Ovary (tissue), 10 donors: ENCODE results near the gene ARHGAP21. TPM values are rescaled to one million over a fixed set of nuclear protein-coding genes. Genes with fewer than 3 reads are reported as not detected.
"Not testable (repeated sequence)": the region's sequence is repeated elsewhere in the genome, so short reads cannot be mapped to it uniquely, and the experiment has no call there.

Source experiments
- DNase-seq, 5 donors: peaks; one replicate each; pipeline ENCODE4 v3.0.0-alpha.2; 2019 to 2020
- H3K27ac ChIP-seq, 2 donors: fragments of 200-600 bp; one replicate each; pipeline versions ENCODE4 v1.5.1 to v1.8.0; 2019 to 2022
- H3K27me3 ChIP-seq: fragments of 200-600 bp; one replicate; pipeline ENCODE4 v1.8.0; 2022
- H3K36me3 ChIP-seq: fragments of 200-600 bp; sonication (generic); one replicate; pipeline ENCODE4 v1.5.1; 2019
- H3K4me1 ChIP-seq: one replicate; pipeline ENCODE4 v1.8.1; 2013; ENCODE audit warnings: mild to moderate bottlenecking, moderate library complexity; ENCODE audit not compliant: insufficient read depth
- H3K4me3 ChIP-seq: fragments of 200-600 bp; sonication (generic); one replicate; pipeline ENCODE4 v1.5.1; 2017
- H3K9me3 ChIP-seq, 2 donors: fragments of 200-600 bp in 1 of 2; sonication (generic) in 1 of 2; one replicate each; pipeline versions ENCODE4 v1.5.1 to v1.8.1; 2013 to 2019; ENCODE audit warnings: mild to moderate bottlenecking in 1 of 2, moderate library complexity in 1 of 2
- CTCF ChIP-seq, 3 donors: fragments of 450-650 bp in 2 of 3; fragments of 200-600 bp in 1 of 3; IDR thresholded peaks; one replicate each; pipeline versions ENCODE4 v1.5.1 to v1.8.0; 2016 to 2022; ENCODE audit warnings: antibody characterized with exemption in 3 of 3, mild to moderate bottlenecking in 1 of 3
- EP300 ChIP-seq: sonication (generic); formaldehyde crosslinking; IDR thresholded peaks from one replicate; pipeline ENCODE4 v1.6.1; 2017; ENCODE audit warnings: antibody characterized with exemption
- POLR2A ChIP-seq: fragments of 450-650 bp; IDR thresholded peaks from one replicate; pipeline ENCODE4 v1.6.1; 2017; ENCODE audit warnings: antibody characterized with exemption, mild to moderate bottlenecking, moderate library complexity
- WGBS, 3 donors: extraction: QIAGEN DNeasy Blood & Tissue Kit in 1 of 3; methylation state at CpG; one replicate each; pipeline versions ENCODE4 v1.1.5 to v1.1.7; 2013 to 2017; 5-methylcytosine and 5-hydroxymethylcytosine counted together
- intact Hi-C, 4 donors: fragments of 100-400 bp; cut with DNase I; formaldehyde crosslinking; loops; one replicate each; pipeline versions ENCODE4 v1.11.0 to v1.15.1; 2022 to 2023
- long read RNA-seq, 3 donors: library from polyadenylated mRNA in 2 of 3; unstranded in 2 of 3; transcript quantifications; one replicate each; pipeline ENCODE4 v2.0.0 and lab custom pipeline, GENCODE V29; 2021 to 2026
- polyA plus RNA-seq, 2 donors: library from polyadenylated mRNA; stranded (reverse); fragments of 200-250 nt in 1 of 2; fragments of 350-450 nt in 1 of 2; fragmentation: Illumina TruSeq in 1 of 2; extraction: RNeasy Lipid Tissue Mini Kit (QIAGEN cat#74804) in 1 of 2; gene quantifications; one replicate each; pipeline ENCODE4 v1.2.3, GENCODE V29; 2013 to 2014
- total RNA-seq, 7 donors: library from RNA; depleted of rRNA in 2 of 7; stranded (reverse); fragments of >200 nt in 2 of 7; fragmentation: NEBNext Ultra II Directional in 3 of 7; extraction: Animal tissue kit (Norgen Biotek cat#: 25700) in 3 of 7; gene quantifications; one replicate each; pipeline versions ENCODE4 v1.1.0 to v1.2.4, GENCODE V29; 2016 to 2023
- donor health status: DM: no; HTN: no; CAD: no; lungs with moderate emphysema.
- donor health status: DM: no; HTN: no; CAD: no.
- donor health status: Bipolar disorder and iron deficiency.
- donor health status: DM: yes; HTN: yes; CAD: no.
- donor health status: DM: no; HTN: no; CAD: no.
- donor health status: DM: yes; HTN: yes; CAD: no.

The ARHGAP21 gene
- total RNA-seq (100 to 1,000 TPM in 2 of 7 donors, 10 to 100 TPM in 5; 71.3 to 166 (median 84.0) TPM), polyA plus RNA-seq (10 to 100 TPM; 36.3 to 78.6 TPM)
- long read RNA-seq, donor 1, partial matches to known transcripts = 9 of 18 reads
- long read RNA-seq, donor 1, other reads (novel, unspliced or antisense) = 6 of 18 reads
- long read RNA-seq, donor 2, partial matches to known transcripts = 0 of 1 reads
- long read RNA-seq, donor 2, other reads (novel, unspliced or antisense) = 0 of 1 reads
- long read RNA-seq, donor 3, full-length matches to known transcripts = 2 of 38 reads
- long read RNA-seq, donor 3, partial matches to known transcripts = 14 of 38 reads
- long read RNA-seq, donor 3, other reads (novel, unspliced or antisense) = 22 of 38 reads

- peak; percentile 71 to 81 (median 78) for DNase-seq
- Histone ChIP-seq H3K9me3 (no peaks in the 10 kb centered on the region), H3K4me3 (peak within 1 kb of the TSS; percentile 65), H3K36me3 (no peaks in the 10 kb centered on the region), H3K27ac (peak within 1 kb of the TSS; percentile 98), H3K4me1 (no peaks in the 10 kb centered on the region), H3K27me3 (no peaks in the 10 kb centered on the region)
- intact Hi-C loops = loop anchor here in 3 of 4 donors (5.0 to 10.0 kb wide), 2 partner anchors 228 to 231 kb away; partner anchors contain the start of gene PRTFDC1 (in 3 of the 3)
- no peak for TF ChIP-seq EP300
- peak; percentile 17 for TF ChIP-seq POLR2A
- peak in 1 of 3 donors; percentile 16 for TF ChIP-seq CTCF (IDR thresholded peaks at IDR 0.05)
- WGBS, 3 donors = 0 to 1% (median 0%) methylated on average over 26 to 46 of the region's 46 CpGs
Measured at GRCh38 chr10:24723788-24724380, at the start of gene ARHGAP21. TSS of gene ARHGAP21 (minus strand) at chr10:24723887. CDS start at chr10:24721899, 1,988 bp downstream.

- Histone ChIP-seq H3K4me3 (no peak overlapping the region), H3K9me3 (no peaks in the 10 kb centered on the region), H3K27me3 (no peaks in the 10 kb centered on the region), H3K4me1 (no peaks in the 10 kb centered on the region), H3K36me3 (no peaks in the 10 kb centered on the region), H3K27ac (peak overlapping the region in 1 of 2 donors; percentile 16)
- TF ChIP-seq EP300 (no peak), POLR2A (no peak), CTCF (IDR thresholded peaks at IDR 0.05) (no peak)
- intact Hi-C loops = no loop called here
- 83 to 89% (median 87%) methylated on average over 1 of the region's 1 CpG for WGBS, 3 donors
- DNase-seq = no peak
Measured at GRCh38 chr10:24771943-24772694, 48.4 kb upstream of the ARHGAP21 start.

GRCh38 chr10:24764991-24765390 is 41.3 kb upstream of the ARHGAP21 start:
- H3K36me3 ChIP-seq, H3K27ac ChIP-seq, H3K9me3 ChIP-seq, intact Hi-C loops, DNase-seq, H3K27me3 ChIP-seq, H3K4me3 ChIP-seq, H3K4me1 ChIP-seq: not testable (repeated sequence)
- 0 to 54% (median 38%) methylated on average over 1 of the region's 1 CpG for WGBS, 3 donors

- Histone ChIP-seq H3K4me3 (no peak overlapping the region), H3K36me3 (no peaks in the 10 kb centered on the region), H3K27me3 (no peaks in the 10 kb centered on the region), H3K4me1 (no peaks in the 10 kb centered on the region), H3K9me3 (no peaks in the 10 kb centered on the region), H3K27ac (no peak overlapping the region)
- WGBS, 3 donors = 7 to 15% (median 11%) methylated on average over 2 of the region's 2 CpGs
- DNase-seq = no peak
- TF ChIP-seq EP300 = no peak
- intact Hi-C loops = no loop called here
Measured at GRCh38 chr10:24762966-24763623, 39.4 kb upstream of the ARHGAP21 start.
